COLO668 (cell line): Measurements from ENCODE around the gene PRKAG1.
"Not testable (repeated sequence)": the region's sequence is repeated elsewhere in the genome, so short reads cannot be mapped to it uniquely, and the experiment has no call there.

Source experiments
- DNase-seq: peaks from one replicate; lab custom pipeline; 2025; ENCODE audit not compliant: unreplicated experiment; lab: John Stamatoyannopoulos, UW

PRKAG1 gene

GRCh38 chr12:49018261-49019119 is at the start of gene PRKAG1:
Gene PRKAG1, minus strand, starts transcription at chr12:49018776. Its CDS starts 36 bp downstream, at chr12:49018740.
- peak; percentile 93 for DNase-seq

GRCh38 chr12:49066120-49066519 is 47.5 kb upstream of the PRKAG1 start:
- no peak for DNase-seq

- DNase-seq: no peak
Observed at GRCh38 chr12:49064767-49065152, 46.2 kb upstream of the PRKAG1 start.

GRCh38 chr12:49061916-49062315 is 43.3 kb upstream of the PRKAG1 start:
- not testable (repeated sequence) for DNase-seq

GRCh38 chr12:49061157-49061650 is 42.6 kb upstream of the PRKAG1 start:
- DNase-seq: no peak

- peak; percentile 92 for DNase-seq
Observed at GRCh38 chr12:49060237-49061156, 41.9 kb upstream of the PRKAG1 start, which contains the start of gene KMT2D. Gene KMT2D, minus strand, starts transcription at chr12:49060794. Its CDS starts 5,470 bp downstream, at chr12:49055324.

- DNase-seq: peak; percentile 42
Observed at GRCh38 chr12:49059299-49060171, 41.0 kb upstream of the PRKAG1 start.

- DNase-seq: no peak
Observed at GRCh38 chr12:49059045-49059298, 40.4 kb upstream of the PRKAG1 start.

GRCh38 chr12:49058366-49059044 is 39.9 kb upstream of the PRKAG1 start:
- no peak for DNase-seq

- DNase-seq: no peak
Observed at GRCh38 chr12:49057888-49058287, 39.3 kb upstream of the PRKAG1 start.

- DNase-seq: peak; percentile 14
Observed at GRCh38 chr12:49055978-49056754, 37.6 kb upstream of the PRKAG1 start.

GRCh38 chr12:49055092-49055491 is 36.5 kb upstream of the PRKAG1 start:
- DNase-seq: no peak

- no peak for DNase-seq
Observed at GRCh38 chr12:49054524-49054923, 35.9 kb upstream of the PRKAG1 start.

GRCh38 chr12:49054096-49054495 is 35.5 kb upstream of the PRKAG1 start:
- no peak for DNase-seq

GRCh38 chr12:49052451-49053208 is 34.1 kb upstream of the PRKAG1 start:
- no peak for DNase-seq

- no peak for DNase-seq
Observed at GRCh38 chr12:49051777-49052438, 33.3 kb upstream of the PRKAG1 start.

- DNase-seq: no peak
Observed at GRCh38 chr12:49051373-49051764, 32.8 kb upstream of the PRKAG1 start.
